ENCODE results near the gene CAND2.

CAND2 gene

DNA sequence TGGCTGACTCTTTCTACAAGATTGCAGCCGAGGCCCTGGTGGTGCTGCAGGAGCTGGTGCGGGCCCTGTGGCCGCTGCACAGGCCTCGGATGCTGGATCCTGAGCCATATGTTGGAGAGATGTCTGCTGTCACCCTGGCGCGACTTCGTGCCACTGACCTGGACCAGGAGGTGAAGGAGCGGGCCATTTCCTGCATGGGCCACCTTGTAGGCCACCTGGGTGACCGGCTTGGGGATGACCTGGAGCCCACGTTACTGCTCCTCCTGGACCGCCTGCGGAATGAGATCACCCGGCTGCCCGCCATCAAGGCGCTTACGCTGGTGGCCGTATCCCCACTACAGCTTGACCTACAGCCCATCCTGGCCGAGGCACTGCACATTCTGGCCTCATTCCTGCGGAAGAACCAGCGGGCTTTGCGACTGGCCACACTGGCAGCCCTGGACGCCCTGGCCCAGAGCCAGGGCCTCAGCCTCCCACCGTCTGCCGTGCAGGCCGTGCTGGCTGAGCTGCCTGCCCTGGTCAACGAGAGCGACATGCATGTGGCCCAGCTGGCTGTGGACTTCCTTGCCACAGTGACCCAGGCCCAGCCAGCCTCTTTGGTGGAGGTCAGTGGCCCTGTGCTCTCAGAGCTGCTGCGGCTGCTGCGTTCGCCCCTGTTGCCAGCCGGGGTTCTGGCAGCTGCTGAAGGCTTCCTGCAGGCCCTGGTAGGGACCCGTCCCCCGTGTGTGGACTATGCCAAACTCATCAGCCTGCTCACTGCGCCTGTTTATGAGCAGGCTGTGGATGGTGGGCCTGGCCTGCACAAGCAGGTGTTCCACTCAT is 20.3 kb downstream of the CAND2 start:
- H3K36me3 ChIP-seq (ENCODE audit: insufficient read depth, low read length) = no peaks in the 10 kb centered on the region; the same call in 1 of the 2 replicates
- H3K27ac ChIP-seq (ENCODE audit: low read depth, low read length, poor library complexity, severe bottlenecking) = no peak overlapping the region
- no peaks in the 10 kb centered on the region for H3F3A ChIP-seq (ENCODE audit: insufficient read depth, low read length)
- TF ChIP-seq EZH2 (IDR thresholded peaks at IDR 0.05; ENCODE audit: borderline replicate concordance, low read length) = no peak
- TF ChIP-seq, protein P1, sequence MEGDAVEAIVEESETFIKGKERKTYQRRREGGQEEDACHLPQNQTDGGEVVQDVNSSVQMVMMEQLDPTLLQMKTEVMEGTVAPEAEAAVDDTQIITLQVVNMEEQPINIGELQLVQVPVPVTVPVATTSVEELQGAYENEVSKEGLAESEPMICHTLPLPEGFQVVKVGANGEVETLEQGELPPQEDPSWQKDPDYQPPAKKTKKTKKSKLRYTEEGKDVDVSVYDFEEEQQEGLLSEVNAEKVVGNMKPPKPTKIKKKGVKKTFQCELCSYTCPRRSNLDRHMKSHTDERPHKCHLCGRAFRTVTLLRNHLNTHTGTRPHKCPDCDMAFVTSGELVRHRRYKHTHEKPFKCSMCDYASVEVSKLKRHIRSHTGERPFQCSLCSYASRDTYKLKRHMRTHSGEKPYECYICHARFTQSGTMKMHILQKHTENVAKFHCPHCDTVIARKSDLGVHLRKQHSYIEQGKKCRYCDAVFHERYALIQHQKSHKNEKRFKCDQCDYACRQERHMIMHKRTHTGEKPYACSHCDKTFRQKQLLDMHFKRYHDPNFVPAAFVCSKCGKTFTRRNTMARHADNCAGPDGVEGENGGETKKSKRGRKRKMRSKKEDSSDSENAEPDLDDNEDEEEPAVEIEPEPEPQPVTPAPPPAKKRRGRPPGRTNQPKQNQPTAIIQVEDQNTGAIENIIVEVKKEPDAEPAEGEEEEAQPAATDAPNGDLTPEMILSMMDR (IDR thresholded peaks at IDR 0.05; ENCODE audit: low read length) = no peak
- no peaks in the 10 kb centered on the region for H4K20me1 ChIP-seq (ENCODE audit: insufficient read depth, low read length)
- no peak overlapping the region for H3K9ac ChIP-seq (ENCODE audit: low read length)
- H2AFZ ChIP-seq (ENCODE audit: low read length) = no peak overlapping the region
- no peak overlapping the region for H3K4me3 ChIP-seq (ENCODE audit: low read depth, low read length, poor library complexity, severe bottlenecking)
- peaks cover 6% of the 10 kb centered on the region for H3K4me1 ChIP-seq (ENCODE audit: insufficient read depth, low read length, severe bottlenecking)
- 0 out of 2 replicates have a peak, but pooled peaks cover 3% of the 10 kb centered on the region for H3K27me3 ChIP-seq (ENCODE audit: insufficient read depth, low read length)
- H3K79me2 ChIP-seq (ENCODE audit: insufficient read depth, low read length) = no peaks in the 10 kb centered on the region
- H3K4me2 ChIP-seq (ENCODE audit: low read length) = no peak overlapping the region
- H3K9me2 ChIP-seq (ENCODE audit: low read depth, low read length) = no peaks in the 10 kb centered on the region
- no peaks in the 10 kb centered on the region for H3K9me3 ChIP-seq (ENCODE audit: low read length)

DNA sequence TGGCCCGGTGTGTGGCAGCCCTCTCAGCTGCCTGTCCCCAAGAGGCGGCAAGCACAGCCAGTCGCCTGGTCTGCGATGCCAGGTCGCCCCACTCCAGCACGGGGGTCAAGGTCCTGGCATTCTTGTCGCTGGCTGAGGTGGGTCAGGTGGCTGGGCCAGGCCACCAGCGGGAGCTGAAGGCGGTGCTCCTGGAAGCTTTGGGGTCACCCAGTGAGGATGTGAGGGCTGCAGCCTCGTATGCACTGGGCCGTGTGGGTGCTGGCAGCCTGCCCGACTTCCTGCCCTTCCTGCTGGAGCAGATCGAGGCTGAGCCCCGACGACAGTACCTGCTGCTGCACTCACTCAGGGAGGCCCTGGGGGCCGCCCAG is 20.8 kb downstream of the CAND2 start:
- no peak overlapping the region for H3K27ac ChIP-seq (ENCODE audit: low read depth, low read length, poor library complexity, severe bottlenecking)
- H3F3A ChIP-seq (ENCODE audit: insufficient read depth, low read length) = no peaks in the 10 kb centered on the region
- no peaks in the 10 kb centered on the region; the same call in 1 of the 2 replicates for H3K36me3 ChIP-seq (ENCODE audit: insufficient read depth, low read length)
- no peak overlapping the region for H3K9ac ChIP-seq (ENCODE audit: low read length)
- H3K4me2 ChIP-seq (ENCODE audit: low read length) = no peak overlapping the region
- no peak overlapping the region for H3K4me3 ChIP-seq (ENCODE audit: low read depth, low read length, poor library complexity, severe bottlenecking)
- H2AFZ ChIP-seq (ENCODE audit: low read length) = no peak overlapping the region
- H4K20me1 ChIP-seq (ENCODE audit: insufficient read depth, low read length) = no peaks in the 10 kb centered on the region
- H3K9me2 ChIP-seq (ENCODE audit: low read depth, low read length) = no peaks in the 10 kb centered on the region
- no peaks in the 10 kb centered on the region for H3K9me3 ChIP-seq (ENCODE audit: low read length)
- 0 out of 2 replicates have a peak, but pooled peaks cover 3% of the 10 kb centered on the region for H3K27me3 ChIP-seq (ENCODE audit: insufficient read depth, low read length)
- no peaks in the 10 kb centered on the region for H3K79me2 ChIP-seq (ENCODE audit: insufficient read depth, low read length)
- peaks cover 6% of the 10 kb centered on the region for H3K4me1 ChIP-seq (ENCODE audit: insufficient read depth, low read length, severe bottlenecking)
- TF ChIP-seq, protein P1 (IDR thresholded peaks at IDR 0.05; ENCODE audit: low read length) = no peak
- TF ChIP-seq EZH2 (IDR thresholded peaks at IDR 0.05; ENCODE audit: borderline replicate concordance, low read length) = no peak

DNA sequence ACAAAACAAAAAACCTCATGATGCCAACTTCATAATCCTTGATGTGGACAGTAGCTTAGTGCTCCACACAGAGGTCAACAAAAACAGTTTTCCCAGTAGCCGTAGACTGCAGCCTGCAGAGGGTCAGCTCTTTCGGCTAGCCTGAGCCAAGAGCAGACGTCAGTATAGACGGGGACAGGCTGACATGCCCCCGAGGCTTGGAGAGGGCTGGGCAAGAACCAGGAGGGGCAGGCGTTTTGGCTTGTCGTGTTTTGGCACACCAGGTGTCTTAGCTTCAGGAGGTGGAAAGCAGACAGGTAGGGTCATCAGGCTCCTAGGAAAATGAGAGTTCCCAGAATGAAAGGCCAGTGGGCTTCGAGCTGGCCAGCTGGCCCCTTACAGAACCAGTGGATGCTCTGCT is 21.8 kb downstream of the CAND2 start:
- H3K36me3 ChIP-seq (ENCODE audit: insufficient read depth, low read length) = no peaks in the 10 kb centered on the region; the same call in 1 of the 2 replicates
- no peak for TF ChIP-seq EZH2 (IDR thresholded peaks at IDR 0.05; ENCODE audit: borderline replicate concordance, low read length)
- TF ChIP-seq, protein P1 (IDR thresholded peaks at IDR 0.05; ENCODE audit: low read length) = no peak
- H3K4me2 ChIP-seq (ENCODE audit: low read length) = no peak overlapping the region
- no peak overlapping the region for H3K27ac ChIP-seq (ENCODE audit: low read depth, low read length, poor library complexity, severe bottlenecking)
- peaks cover 6% of the 10 kb centered on the region for H3K4me1 ChIP-seq (ENCODE audit: insufficient read depth, low read length, severe bottlenecking)
- H3K79me2 ChIP-seq (ENCODE audit: insufficient read depth, low read length) = no peaks in the 10 kb centered on the region
- no peaks in the 10 kb centered on the region for H4K20me1 ChIP-seq (ENCODE audit: insufficient read depth, low read length)
- H3F3A ChIP-seq (ENCODE audit: insufficient read depth, low read length) = no peaks in the 10 kb centered on the region
- no peak overlapping the region for H3K9ac ChIP-seq (ENCODE audit: low read length)
- H3K27me3 ChIP-seq (ENCODE audit: insufficient read depth, low read length) = 0 out of 2 replicates have a peak, but pooled peaks cover 3% of the 10 kb centered on the region
- H2AFZ ChIP-seq (ENCODE audit: low read length) = no peak overlapping the region
- H3K9me2 ChIP-seq (ENCODE audit: low read depth, low read length) = no peaks in the 10 kb centered on the region
- H3K9me3 ChIP-seq (ENCODE audit: low read length) = no peaks in the 10 kb centered on the region
- H3K4me3 ChIP-seq (ENCODE audit: low read depth, low read length, poor library complexity, severe bottlenecking) = no peak overlapping the region

Data from OCI-LY1 (cell line).